ENCODE measurements around the gene TAT.
A peak's percentile ranks its signal among the peaks of the same experiment; 100 is the strongest.

TAT gene

GRCh38 chr16:71536752-71537499 lies 40.0 kb downstream of the TAT start:
- DNase-seq = no peak

DNA sequence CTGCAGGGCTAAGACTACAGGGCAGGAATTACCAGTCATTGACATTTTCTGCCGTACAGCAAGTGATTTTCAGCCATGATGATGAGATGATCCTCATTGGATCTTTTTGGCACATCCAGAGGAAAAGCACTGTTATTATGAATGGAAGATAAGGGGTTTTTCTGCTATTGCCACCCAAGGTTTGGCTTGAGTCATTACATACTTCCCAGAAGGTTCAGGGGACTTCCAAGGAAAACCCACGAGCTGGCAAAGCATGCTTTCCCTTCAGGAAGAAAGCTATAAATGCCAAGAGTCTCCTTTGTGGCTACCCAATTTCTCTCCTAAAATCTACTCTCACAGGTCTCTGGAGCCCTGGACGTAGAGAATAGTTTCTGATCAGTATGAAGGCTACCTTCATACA lies 44.5 kb downstream of the TAT start:
- no peak for DNase-seq

DNA sequence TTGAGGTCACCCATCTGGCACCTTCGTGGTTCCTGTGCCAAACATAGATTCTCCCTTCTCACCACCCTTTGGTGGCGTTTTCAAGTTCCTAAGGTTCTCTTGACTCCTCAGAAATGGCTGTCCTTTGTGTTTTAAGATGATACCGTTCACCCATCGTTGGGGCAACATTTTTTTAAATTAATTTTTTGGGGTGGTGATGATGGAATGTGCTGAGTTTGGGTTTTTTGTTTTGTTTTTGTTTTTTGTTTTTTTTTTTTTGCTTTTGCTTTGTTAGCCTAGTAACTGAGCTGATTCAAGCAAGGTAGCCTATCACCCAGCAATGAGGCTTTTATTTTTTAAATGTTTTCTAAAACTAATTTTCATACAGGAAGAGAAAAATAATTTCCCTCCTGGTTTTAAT lies 48.0 kb downstream of the TAT start:
- DNase-seq = no peak

- DNase-seq = no peak
Observed at GRCh38 chr16:71528257-71528656, 48.6 kb downstream of the TAT start.

DNA sequence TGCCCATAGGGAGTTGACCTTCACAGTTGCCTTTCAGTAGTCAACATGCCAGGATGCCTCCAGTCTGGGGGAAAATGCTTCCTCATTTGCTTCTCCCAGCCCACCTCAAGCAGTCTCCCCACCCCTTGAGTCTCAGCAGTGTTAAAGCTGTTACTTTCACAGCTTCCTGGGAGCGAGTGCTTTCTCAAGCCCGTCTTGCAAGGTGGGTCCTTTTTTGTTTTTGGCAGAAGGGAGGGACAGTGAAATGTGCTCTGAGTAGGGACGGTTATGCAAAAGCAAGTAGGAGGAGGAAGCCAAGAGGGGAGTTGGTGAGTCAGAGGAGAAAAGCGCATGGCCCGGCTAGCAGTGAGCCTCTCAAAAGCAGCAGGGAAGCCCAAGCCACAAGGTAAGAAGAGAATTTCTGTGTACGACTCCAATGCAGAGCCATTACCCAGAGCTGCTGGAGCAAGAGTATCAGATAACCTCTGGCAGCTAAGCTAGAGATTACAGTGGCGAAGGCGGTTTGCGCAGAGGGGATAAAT lies 50.7 kb downstream of the TAT start, which contains the start of gene CHST4:
Gene CHST4, plus strand, starts transcription at position 316 of the 521 bp plus-strand sequence. CDS start 10,252 bp downstream, outside the sequence.
- peak; percentile 86 for DNase-seq

DNA sequence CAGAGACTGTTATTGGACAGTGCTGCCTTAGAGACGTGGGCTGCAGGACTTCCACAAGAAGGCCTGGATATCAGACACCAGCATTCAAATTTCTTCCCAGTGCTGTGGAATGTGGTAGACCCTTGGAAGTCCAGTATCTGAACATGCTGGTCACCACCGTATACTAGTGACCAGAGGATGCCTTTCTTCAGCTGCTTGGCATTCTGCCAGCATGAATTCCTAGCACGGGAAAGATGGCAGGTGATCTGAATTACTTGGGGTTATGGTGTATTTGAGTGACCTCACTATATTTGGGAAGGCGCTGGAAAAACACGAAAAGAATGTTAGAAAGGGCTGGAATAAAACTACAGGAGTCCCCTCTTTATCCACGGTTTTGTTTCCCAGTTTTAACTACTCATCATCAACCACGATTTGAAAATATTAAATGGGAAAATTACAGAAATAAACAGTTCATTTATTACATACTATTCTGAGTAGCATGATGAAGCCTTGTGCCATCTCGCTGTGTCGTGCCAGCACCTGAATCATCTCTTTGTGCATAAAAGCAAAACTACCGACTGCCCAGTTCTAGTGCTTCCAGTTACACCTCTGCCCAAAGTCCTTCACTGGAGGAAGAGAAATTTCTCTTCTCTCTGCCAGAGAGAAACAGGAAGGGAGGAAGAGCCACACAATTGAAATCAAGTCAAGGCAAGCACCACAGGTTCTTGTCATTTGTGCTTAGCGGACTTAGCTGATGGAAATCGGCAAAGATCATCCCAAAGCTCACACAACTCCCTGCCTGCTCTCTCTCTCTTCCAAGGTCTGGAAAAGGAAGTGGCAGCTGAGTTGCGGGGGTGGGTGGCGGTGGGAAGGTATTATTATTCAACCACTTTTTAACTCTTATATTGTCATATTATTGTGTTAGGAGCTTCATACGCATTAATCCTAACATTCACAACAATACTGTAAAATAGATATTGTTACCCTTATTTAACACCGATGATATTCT lies 52.0 kb downstream of the TAT start:
- DNase-seq = no peak

DNA sequence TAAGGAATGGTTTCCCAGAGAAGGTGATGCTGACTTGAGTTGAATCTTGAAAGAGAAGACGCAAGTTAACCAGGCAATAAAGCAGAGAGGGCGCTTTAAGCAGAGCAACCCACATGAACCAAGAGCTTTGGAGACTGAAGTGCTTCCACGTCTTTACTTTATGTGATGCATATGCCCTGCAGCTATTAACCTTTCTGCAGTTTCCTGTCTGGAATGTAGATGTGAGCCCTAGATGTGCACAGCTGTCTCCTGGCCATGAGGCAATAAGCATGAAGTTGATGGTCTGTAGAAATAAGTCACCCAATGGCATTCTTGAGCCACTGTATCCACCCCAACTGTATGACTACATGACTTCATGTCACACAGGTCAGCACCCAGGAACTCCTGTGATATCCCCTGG lies 56.3 kb downstream of the TAT start:
- no peak for DNase-seq

All from NCI-H2171 treated with DMSO at 0.1 percent for 48 hours (cell line).